Panc1 (cell line): Measurements from ENCODE around the gene MAPK8.

Experiments
- POLR2AphosphoS5 ChIP-seq: IDR thresholded peaks from 2 replicates; pipeline ENCODE4 v1.6.1; 2012; ENCODE audit warnings: mild to moderate bottlenecking, low read depth, low read length, moderate library complexity
- SIN3A ChIP-seq: IDR thresholded peaks from 2 replicates; pipeline ENCODE4 v1.6.1; 2012; ENCODE audit warnings: low read depth, mild to moderate bottlenecking, low read length, moderate library complexity, borderline replicate concordance; ENCODE audit not compliant: insufficient read depth
- TF ChIP-seq, protein P1 (sequence below): fragments of 450-650 bp; IDR thresholded peaks from 2 replicates; pipeline ENCODE4 v1.5.1; 2017; ENCODE audit warnings: mild to moderate bottlenecking
- TF ChIP-seq, protein P2 (sequence below), 2 experiments: IDR thresholded peaks; 2 replicates each; pipeline ENCODE4 v1.6.1; 2011 to 2012; ENCODE audit warnings: low read depth in 2 of 2, control low read depth in 1 of 2, low read length in 1 of 2, mild to moderate bottlenecking in 1 of 2, moderate library complexity in 1 of 2; ENCODE audit not compliant: insufficient read depth in 1 of 2

DNA sequence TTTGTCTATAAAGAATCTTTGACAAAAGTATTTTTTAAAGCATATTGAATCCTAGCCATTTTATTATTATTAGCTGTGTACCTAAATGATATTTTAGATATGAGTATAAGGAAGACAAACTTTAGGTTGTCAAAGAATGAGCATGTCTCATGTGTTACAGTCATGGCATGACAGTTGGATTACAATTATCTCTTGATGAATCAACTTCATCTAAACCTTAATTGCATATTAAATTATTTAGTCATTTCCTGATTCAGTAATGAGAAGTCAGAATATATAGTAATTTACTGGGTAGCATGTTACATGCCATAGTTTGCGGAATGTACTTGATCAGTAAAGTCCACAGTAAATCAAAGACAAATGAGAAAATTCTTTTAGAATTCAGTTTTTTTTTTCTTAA lies 59.2 kb downstream of the MAPK8 start:
- TF ChIP-seq, protein P1, sequence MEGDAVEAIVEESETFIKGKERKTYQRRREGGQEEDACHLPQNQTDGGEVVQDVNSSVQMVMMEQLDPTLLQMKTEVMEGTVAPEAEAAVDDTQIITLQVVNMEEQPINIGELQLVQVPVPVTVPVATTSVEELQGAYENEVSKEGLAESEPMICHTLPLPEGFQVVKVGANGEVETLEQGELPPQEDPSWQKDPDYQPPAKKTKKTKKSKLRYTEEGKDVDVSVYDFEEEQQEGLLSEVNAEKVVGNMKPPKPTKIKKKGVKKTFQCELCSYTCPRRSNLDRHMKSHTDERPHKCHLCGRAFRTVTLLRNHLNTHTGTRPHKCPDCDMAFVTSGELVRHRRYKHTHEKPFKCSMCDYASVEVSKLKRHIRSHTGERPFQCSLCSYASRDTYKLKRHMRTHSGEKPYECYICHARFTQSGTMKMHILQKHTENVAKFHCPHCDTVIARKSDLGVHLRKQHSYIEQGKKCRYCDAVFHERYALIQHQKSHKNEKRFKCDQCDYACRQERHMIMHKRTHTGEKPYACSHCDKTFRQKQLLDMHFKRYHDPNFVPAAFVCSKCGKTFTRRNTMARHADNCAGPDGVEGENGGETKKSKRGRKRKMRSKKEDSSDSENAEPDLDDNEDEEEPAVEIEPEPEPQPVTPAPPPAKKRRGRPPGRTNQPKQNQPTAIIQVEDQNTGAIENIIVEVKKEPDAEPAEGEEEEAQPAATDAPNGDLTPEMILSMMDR: no peak
- TF ChIP-seq SIN3A (no peak), POLR2AphosphoS5 (no peak)
- TF ChIP-seq, protein P2, sequence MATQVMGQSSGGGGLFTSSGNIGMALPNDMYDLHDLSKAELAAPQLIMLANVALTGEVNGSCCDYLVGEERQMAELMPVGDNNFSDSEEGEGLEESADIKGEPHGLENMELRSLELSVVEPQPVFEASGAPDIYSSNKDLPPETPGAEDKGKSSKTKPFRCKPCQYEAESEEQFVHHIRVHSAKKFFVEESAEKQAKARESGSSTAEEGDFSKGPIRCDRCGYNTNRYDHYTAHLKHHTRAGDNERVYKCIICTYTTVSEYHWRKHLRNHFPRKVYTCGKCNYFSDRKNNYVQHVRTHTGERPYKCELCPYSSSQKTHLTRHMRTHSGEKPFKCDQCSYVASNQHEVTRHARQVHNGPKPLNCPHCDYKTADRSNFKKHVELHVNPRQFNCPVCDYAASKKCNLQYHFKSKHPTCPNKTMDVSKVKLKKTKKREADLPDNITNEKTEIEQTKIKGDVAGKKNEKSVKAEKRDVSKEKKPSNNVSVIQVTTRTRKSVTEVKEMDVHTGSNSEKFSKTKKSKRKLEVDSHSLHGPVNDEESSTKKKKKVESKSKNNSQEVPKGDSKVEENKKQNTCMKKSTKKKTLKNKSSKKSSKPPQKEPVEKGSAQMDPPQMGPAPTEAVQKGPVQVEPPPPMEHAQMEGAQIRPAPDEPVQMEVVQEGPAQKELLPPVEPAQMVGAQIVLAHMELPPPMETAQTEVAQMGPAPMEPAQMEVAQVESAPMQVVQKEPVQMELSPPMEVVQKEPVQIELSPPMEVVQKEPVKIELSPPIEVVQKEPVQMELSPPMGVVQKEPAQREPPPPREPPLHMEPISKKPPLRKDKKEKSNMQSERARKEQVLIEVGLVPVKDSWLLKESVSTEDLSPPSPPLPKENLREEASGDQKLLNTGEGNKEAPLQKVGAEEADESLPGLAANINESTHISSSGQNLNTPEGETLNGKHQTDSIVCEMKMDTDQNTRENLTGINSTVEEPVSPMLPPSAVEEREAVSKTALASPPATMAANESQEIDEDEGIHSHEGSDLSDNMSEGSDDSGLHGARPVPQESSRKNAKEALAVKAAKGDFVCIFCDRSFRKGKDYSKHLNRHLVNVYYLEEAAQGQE (IDR thresholded peaks at IDR 0.05; ENCODE audit: insufficient read depth in 1 of 2, low read depth in 2 of 2, low read length in 1 of 2): no peak
